ENCODE measurements around the gene C2orf49.

The C2orf49 gene

GRCh38 chr2:105336786-105337121, 586 bp upstream of the C2orf49 start:
- no peak for TF ChIP-seq CTCF (conservative IDR thresholded peaks at IDR 0.05)
- peak overlapping the region; percentile 96 for H3K27ac ChIP-seq

- no peak for TF ChIP-seq CTCF (conservative IDR thresholded peaks at IDR 0.05)
- peak overlapping the region; percentile 96 for H3K27ac ChIP-seq
Measured at GRCh38 chr2:105338020-105338385, 663 bp downstream of the C2orf49 start.

- no peak for TF ChIP-seq CTCF (conservative IDR thresholded peaks at IDR 0.05)
- no peak overlapping the region for H3K27ac ChIP-seq
Measured at GRCh38 chr2:105339414-105339813, 2.1 kb downstream of the C2orf49 start.

- TF ChIP-seq CTCF (conservative IDR thresholded peaks at IDR 0.05): peak; percentile 69
Measured at GRCh38 chr2:105344704-105345345, 7.5 kb downstream of the C2orf49 start.

GRCh38 chr2:105357122-105357521, 19.8 kb downstream of the C2orf49 start:
- no peak for TF ChIP-seq CTCF (conservative IDR thresholded peaks at IDR 0.05)
- no peak overlapping the region for H3K27ac ChIP-seq

More at GRCh38 chr2:105344704-105345345, 7.5 kb downstream of the C2orf49 start:
- peak overlapping the region; percentile 40 for H3K27ac ChIP-seq

GRCh38 chr2:105358593-105358992, 21.3 kb downstream of the C2orf49 start:
- no peak for TF ChIP-seq CTCF (conservative IDR thresholded peaks at IDR 0.05)
- no peak overlapping the region for H3K27ac ChIP-seq

GRCh38 chr2:105361102-105361889, 24.0 kb downstream of the C2orf49 start:
- no peak overlapping the region for H3K27ac ChIP-seq
- TF ChIP-seq CTCF (conservative IDR thresholded peaks at IDR 0.05): no peak

Measured in VCaP (cell line).